AG09319 (cell line): Measurements from ENCODE around the gene C8G.
A peak's percentile ranks its signal among the peaks of the same experiment; 100 is the strongest.

Source experiments
- DNase-seq: peaks from one replicate; pipeline ENCODE4 v3.0.0-alpha.2; 2010; ENCODE audit warnings: low read depth; ENCODE audit errors: extremely low read depth
- CTCF ChIP-seq: IDR thresholded peaks from 2 replicates; pipeline ENCODE4 v1.5.1; 2011; ENCODE audit warnings: low read depth, mild to moderate bottlenecking, inconsistent platforms, low read length, moderate library complexity

C8G gene

GRCh38 chr9:136947028-136947891 is 2.2 kb downstream of the C8G start:
- TF ChIP-seq CTCF, result no peak
- DNase-seq, result no peak

GRCh38 chr9:136947955-136948510 is 3.0 kb downstream of the C8G start:
- TF ChIP-seq CTCF, result peak; percentile 47
- no peak for DNase-seq

- TF ChIP-seq CTCF, result no peak
- no peak for DNase-seq
Observed at GRCh38 chr9:136949239-136949816, 4.3 kb downstream of the C8G start.

GRCh38 chr9:136949817-136950655 is 5.0 kb downstream of the C8G start:
- DNase-seq, result peak; percentile 31
- no peak for TF ChIP-seq CTCF

GRCh38 chr9:136950656-136951276 is 5.7 kb downstream of the C8G start:
- no peak for TF ChIP-seq CTCF
- DNase-seq, result no peak

GRCh38 chr9:136951541-136952320 is 6.7 kb downstream of the C8G start, which contains the start of gene LCN12:
Gene LCN12, plus strand, starts transcription at chr9:136952273. Its CDS starts 55 bp downstream, at chr9:136952328.
- no peak for DNase-seq

More at GRCh38 chr9:136951541-136952320, 6.7 kb downstream of the C8G start, which contains the start of gene LCN12:
- no peak for TF ChIP-seq CTCF
